Activated effector memory CD4-positive, alpha-beta T cell treated with Interleukin-2 at 50 U/mL for 16 hours (primary cell): ENCODE data around the gene RAB31.
"Not testable (repeated sequence)": the region's sequence is repeated elsewhere in the genome, so short reads cannot be mapped to it uniquely, and the experiment has no call there.

Source experiments
- DNase-seq: peaks from one replicate; pipeline ENCODE4 v3.0.0-alpha.2; 2020

The RAB31 gene

DNA sequence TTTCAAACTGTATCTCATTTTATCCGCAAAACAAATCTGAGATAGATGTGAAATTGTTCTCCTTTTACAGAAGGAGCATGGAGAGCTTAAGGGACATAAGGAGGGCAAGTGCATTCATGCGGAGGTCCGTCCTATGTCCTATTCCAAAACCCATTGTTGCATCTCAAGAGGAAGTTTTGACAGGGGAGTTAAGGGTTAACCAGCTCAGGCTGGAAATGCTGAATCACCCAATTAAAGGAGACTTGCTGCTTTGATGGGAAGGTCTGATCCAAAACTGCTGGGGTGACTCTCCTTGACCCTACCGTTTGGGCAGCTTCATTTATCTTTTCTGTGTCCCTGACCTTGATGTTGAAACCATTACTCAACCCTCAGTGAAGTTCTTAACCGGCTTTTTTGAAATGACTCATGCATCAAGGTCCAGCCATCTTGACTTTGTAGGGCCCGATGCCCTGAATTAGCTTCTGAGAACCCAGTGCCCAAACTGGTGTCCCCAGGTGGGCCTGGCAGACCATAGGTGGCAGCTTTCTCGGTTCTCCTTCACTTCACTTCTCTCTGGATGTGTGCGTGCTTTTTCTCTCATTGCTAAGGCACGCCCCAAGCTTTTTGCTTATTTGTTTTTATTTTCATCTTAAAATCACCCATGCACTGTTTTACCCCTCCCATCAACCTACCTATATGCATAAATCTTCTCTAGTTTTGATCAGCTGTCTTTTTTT is 161.8 kb downstream of the RAB31 start:
- DNase-seq: no peak

DNA sequence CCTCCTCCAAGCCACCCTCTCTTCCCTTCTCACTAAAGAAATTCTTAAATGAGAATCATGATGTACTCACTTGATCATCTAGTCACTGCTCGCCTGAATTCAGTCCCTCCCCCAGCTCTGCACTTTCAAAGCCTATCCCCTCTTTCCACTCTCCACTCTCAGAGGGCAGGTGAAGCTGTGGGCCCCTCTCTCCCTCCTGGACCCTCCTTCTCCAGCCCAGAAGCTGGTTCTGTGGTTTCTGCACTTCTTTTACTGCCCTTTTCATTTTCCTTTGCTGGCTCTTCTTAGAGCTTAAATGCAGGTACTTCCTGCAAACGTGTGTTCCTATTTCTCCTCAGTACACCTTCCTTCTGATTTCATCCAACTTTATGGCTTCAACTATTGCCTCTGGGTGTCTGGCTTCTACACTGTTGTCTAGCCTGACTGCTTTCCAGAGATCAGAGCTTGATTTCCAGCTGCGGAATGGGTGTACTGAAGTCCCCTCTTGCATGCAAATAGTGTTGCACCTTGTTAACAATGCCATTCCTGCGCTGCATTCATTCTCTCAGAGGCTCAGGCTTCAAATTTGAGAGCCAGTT is 162.4 kb downstream of the RAB31 start:
- DNase-seq: no peak

DNA sequence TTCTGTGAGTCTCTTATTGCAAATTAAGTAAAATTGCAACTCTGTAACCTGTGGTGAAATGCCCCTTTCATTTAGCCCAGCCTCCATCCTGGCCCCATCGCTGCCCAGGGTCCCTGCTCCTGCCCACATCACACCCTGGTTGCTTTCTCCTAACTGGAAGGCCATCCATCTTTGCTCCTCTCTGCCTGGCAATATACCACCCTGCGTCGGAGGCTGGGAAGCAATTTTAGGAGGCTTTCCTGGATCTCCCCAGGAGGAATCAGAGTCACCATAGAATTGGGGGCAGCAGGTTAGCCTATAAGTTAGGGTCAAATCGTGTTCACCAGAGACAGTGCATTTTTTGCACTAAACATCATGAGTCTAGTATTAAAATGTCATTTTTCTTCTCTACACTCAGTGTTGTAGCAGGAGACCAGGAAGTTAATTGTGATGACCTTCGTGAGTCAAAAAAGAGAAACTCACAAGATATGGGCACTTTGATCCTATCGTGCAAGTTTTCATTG is 163.2 kb downstream of the RAB31 start:
- no peak for DNase-seq

DNA sequence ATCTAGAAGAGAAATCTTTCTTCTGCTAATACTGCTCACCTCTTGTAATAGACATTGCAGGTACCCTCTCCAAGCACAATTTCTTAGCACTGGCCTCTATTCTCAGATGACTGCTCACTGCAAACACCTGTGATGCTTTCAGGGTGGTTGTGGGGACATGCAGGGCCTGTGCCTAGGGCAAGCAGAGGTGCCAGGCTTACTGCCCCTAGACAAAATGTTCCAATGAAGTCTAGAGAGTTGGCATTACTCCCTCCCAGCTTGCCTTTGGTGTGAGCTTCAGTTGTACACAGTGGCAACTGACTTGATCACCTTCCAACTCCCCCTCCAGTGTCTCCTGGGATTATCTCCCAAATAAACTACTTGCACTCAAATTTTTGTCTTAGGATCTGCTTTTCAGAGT is 164.7 kb downstream of the RAB31 start:
- DNase-seq: no peak

DNA sequence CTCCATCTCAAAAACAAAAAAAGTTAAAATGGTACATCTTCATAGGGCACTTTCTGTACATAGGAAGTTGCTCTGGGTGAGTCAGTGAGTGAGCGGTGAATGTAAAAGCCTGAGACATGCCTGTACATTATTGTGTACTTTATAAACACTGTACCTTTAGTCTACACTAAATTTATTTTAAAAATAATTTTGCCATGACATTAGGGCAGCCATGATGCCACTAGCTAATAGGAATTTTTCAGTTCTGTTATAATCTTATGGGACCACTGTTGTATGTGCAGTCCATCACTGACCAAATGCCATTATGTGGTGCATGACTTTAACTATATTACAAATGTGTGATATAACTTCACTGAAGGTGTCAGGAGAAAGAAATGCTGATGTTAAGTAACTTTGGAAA is 166.6 kb downstream of the RAB31 start:
- no peak for DNase-seq

DNA sequence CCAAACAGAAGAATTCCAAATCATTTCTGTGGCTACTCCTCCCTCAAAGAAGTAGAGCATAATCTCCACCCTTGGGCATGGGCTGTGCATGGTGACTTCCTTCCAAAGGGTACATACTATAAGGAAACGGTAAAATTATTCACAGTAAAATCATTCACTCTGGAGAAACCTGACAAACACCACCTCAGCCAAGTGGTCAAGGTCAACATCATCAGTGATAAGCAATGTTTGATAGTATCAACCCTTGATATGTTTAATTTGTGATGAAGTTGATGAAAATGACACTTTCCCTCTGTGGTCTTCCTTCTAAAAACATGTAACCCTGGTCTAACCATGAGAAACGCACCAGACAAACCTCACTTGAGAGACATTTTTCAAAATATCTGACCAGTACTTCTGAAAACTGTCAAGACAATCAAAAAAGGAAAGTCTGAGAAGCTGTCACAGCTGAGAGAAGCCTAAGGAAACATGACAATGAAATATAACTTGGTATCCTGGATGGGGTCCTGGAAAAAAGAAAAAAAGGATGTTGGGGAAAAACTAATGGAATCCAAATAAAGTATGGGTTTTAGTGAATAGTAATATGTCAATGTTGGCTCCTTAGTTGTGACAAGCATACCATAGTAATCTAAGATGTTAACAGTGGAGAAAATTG is 168.2 kb downstream of the RAB31 start:
- no peak for DNase-seq

DNA sequence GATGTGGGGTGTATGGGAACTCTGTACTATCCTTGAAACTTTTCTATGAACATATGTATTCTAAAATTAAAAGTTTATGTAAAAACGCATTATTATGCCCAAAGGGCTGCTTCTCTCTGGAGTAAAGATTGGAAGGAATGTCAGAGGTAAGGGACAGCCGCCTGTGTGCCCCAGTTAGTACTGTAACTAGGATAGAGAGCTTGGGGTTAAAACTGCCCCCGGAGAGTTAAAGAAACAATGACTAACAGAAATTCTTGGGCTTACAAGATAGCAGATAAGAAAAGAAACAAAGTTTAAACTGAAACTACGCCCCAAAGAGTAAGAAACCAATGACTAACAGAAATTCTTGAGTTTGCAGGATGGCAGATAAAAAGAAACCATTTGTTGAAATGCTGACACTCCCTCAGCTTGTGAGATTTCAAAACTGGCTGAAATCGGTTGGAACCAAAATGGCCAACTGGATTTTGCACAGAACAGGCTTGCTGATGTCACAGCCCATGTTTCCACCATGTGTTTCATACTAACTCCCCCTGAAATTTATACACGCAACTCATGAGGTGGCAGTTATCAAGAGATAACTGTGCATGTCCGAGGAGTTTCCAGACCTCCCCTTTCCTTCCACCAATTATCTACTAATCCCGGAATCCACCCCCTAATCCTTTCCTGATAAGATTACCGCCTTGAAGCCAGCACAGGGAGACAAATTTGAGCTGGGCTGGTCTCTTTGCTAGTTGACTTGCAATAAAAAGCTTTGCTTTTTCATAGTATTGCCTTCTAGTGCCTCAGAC is 169.0 kb downstream of the RAB31 start:
- no peak for DNase-seq

DNA sequence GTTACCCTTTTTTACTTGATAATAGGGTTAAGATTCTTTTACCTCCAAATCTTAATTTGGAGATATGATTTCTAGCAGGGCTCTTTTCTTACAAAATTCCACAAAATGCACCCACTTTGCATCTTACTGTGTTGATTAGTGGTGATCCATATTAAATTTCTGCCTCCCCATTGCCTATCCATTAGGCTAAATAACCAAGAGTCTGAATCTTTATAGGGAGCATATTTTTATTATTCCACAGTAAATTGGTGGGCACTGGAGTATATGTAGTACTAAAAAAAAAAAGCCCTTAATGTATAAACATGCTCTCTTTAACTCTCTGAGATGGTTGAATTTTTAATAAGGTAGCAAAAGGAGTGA is 169.5 kb downstream of the RAB31 start:
- DNase-seq: no peak

DNA sequence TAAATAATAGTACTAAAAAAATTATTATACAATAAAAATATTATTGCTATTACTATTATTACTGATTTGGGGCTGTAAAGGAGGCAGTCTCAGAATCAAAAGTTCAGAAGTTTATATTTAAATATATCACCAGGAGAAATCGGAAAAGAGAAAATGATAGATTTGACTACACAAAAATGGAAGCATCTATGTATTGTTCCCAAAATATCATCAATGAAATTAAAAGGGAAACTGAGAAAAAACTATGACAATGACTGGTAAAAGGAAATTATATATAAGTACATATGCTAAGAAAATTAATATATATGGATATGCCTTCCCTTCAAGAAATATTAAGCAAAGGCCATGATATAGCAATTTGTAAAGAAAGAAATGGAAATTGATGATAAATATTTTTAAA is 170.0 kb downstream of the RAB31 start:
- no peak for DNase-seq

DNA sequence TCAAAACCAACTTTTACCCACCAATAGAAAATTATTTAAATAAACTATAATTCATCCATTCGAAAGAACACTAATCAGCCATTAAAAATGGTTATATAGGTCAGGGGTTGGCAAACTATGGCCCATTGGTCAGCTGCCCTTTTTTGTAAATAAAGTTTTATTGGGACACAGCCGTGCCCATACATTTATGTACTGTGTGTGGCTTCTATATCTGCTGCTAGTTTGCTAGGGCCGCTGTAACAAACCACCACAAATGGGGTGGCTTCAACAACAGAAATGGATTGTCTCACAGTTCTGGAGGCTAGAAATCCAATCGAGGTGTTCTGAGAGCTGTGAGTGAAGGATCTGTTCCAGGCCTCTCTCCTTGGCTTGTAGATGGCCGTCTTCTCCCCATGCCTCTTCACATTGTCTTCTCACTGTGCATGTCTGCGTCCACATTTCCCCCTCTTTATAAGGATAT is 170.7 kb downstream of the RAB31 start:
- DNase-seq: no peak

DNA sequence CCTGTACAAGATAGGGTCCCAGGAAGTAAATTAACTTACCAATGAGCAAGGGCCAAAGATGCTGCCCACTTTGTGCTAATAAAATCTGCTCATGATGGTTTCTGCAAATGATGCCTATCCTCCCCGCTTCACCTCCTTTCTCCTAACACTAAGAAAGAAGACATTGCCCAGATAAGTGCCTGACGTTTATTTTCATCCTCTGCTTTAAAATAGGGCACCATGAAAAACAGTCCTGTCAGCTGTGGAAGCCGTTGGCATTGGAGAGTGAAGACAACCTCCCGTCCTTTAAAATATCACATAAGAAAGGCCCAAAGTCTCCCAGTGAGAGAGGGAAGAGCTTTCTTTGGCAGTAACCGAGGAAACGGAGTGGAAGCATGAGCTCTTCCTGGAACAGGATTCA is 176.0 kb downstream of the RAB31 start:
- no peak for DNase-seq

DNA sequence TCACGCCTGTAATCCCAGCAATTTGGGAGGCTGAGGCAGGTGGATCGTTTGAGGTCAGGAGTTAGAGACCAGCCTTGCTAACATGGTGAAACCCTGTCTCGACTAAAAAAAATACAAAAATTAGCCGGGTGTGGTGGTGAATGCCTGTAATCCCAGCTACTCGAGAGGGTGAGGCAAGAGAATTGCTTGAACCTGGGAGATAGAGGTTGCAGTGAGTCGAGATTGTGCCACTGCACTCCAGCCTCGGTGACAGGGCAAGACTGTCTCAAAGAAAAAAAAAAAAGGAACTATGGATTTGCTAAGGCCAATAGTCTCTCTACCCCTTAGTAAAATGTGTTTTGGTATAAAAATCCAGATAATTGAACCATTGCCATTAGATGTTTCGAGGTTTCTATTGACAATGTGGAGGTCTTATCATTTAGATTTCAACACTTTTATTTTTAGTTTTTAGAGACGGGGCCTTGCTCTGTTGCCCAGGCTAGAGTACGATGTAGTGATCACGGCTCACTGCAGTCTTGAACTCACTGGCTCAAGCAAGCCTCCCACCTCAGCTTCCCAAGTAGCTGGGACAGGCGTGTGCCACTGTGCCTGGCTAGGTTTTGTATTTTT is 176.5 kb downstream of the RAB31 start:
- DNase-seq: no peak

DNA sequence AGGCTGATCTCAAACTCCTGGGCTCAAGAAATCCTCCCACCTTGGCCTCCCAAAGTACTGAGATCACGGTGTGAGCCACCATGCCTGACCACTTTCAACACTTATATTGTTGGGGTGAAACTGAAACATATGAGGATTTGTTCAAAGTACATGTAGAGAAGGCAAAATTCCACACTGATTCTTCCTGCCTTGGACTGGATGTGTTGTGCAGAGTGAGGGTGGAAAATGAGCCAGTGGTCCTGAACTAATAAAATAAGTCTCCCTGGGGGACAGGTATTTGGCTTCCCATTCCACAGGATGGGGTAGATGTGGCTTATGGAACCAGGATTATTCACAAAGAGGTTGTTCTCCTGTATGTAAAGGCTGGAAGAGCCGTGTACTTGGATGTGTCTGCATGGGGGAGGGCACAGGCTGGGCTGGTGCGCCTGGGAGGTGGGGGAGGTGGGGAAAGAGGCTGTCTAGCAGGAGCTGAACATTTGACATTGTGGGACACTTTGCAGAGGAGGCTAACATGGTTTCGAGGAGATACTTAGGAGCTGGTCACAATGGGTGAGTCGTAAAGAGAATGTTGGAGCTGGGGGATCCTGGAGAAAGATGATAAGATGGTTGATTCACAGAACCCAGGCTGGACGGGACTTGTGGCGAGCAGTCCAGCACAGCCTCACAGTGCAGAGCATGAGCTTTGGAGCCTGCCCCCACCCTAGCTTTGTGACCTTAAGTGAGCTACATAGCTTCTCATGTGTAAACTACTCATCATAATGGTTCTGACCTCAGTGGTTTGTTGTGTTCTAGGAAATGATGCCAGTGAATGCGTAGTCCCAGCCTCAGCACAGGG is 177.3 kb downstream of the RAB31 start, which contains the start of gene TXNDC2:
Gene TXNDC2 (plus strand): TSS at position 804 of the 835 bp plus-strand sequence. CDS start 708 bp downstream, outside the sequence.
- DNase-seq: no peak

DNA sequence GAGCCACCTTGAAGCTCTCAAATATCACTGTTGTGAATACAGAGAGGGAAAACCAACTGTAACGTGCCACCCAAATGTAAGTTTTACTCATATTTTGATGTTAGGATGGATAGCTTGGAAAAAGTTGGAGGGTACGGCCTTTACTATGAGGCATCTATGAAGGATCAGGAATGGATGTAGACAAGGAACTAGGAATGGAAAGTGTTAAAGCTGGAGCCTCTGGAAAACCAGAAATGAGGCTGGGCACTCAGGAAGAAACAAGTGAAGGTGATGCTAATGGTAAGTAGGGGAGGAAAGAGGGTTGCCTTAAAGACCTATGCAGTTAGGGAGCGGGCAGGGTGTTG is 177.9 kb downstream of the RAB31 start:
- DNase-seq: no peak

DNA sequence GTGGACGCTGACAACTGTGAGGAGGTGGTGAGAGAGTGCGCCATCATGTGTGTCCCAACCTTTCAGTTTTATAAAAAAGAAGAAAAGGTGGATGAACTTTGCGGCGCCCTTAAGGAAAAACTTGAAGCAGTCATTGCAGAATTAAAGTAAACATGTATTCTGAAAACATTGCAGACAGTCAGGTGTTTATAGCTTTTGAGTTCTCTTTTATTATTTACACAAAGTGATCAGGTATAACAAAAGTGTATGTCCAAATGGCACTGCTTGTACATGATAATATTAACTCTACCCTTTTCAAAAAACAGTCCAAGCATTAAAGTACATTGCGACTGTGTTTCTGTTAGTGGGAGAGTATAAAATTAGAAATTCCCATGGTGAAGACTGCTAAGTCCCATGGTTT is 179.9 kb downstream of the RAB31 start:
- no peak for DNase-seq

DNA sequence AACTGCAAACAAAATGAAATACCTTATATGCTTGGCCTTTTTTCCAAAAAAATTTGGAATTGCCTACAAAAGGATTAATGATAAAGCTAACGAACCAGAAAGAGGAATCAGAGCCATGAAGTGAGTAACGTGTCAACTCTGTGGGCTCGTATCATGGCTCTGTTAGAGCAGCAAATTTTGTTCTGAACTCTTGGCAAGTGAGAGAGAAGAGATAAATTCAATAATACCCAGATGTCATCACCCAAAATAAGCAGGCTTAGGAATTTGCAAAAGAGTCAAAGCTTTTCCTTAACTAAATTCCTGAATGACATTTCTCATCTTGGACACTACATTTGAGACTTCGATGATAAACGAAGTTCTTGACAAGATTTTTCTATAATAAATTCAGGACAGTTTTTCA is 182.1 kb downstream of the RAB31 start:
- DNase-seq: no peak

DNA sequence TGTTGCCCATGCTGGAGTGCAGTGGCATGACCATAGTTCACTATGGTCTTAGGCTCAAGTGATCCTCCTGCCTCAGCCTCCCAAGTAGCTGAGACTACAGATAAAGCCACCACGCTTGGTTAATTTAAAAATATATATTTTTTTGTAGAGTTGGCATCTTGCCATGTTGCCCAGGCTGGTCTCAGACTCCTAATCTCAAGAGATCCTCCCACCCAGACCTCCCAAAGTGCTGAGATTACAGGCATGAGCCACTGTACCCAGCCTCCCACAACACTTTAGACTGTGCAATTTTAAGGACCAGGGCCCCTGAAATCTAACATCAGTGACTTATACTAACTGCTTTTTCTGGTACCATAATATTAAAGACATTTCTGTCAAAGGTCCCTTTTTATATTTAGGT is 182.9 kb downstream of the RAB31 start:
- DNase-seq: no peak

DNA sequence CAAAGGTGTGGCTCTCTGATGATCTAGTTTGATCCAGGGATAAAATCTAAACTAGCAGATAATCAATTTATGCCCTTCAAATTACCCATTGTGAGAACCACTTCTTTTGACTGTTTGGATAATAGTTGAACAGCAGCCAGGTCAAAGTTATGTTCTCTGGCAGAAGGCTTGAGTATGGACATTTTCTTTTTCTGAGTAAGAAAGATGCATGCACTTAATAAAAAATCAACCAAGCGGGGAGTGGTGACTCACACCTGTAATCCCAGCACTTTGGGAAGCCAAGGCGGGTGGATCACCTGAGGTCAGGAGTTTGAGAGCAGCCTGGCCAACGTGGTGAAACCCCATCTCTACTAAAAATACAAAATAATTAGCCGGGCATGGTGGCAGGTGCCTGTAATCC is 183.4 kb downstream of the RAB31 start:
- DNase-seq: not testable (repeated sequence)

DNA sequence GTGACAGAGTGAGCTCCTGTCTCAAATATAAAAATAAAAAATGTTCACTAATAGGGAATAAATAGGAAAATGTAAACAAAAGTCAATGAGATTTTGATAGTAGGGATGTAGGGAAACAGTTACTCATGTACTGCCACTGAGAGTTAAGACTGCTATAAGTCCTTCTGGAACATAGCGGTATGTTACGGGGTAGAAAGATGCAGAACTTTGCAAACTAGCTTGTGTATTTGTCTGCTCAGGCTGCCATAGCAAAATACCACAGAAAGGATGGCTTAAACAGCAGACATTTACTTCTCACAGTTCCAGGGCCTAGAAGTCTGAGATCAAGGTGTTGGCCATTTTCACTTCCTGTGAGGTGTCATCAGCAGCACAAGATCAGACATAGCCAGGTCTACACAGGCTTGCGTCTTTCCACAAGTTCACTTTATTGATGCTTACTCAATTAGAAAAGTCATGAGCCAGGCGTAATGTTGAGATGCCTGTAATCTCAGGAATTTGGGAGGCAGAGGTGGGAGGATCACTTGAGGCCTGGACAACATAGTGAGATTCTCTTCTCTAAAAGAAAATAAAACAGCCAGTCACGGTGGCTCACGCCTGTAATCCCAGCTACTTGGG is 186.5 kb downstream of the RAB31 start:
- no peak for DNase-seq

DNA sequence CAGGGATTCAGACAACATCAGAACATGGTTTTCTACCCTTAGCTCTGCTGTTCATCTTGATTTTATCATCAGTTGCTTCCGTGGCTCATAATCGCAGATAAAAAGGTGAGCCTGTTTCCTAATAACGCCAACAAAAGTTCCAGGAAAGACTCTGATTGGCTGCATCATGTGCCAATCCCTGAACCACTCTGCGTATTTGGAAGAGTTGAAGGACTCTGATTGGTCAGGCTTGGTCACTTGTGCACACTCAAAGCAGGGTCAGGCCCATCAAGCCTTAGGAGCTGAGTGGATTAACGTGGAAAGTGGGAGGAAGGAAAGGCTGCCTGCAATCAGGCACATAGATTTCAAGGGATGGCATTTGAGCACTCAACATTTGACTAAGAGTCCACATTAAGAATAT is 189.0 kb downstream of the RAB31 start:
- no peak for DNase-seq

DNA sequence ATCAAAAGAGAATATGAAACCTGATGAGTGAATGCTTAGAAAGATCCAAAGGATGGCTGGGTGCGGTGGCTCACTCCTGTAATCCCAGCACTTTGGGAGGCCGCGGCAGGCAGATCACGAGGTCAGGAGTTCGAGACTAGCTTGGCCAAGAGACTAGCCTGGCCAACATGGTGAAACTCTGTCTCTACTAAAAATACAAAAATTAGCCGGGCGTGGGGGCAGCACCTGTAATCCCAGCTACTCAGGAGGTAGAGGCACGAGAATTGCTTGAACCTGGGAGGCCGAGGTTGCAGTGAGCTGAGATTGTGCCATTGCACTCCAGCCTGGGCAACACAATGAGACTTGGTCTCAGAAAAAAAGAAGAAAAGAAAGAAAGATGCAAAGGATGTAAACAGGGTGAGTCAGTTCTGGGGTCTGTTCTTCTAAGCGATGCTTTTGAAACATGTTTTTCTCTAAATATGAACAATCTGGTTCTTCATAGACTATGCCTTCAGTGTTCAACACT is 189.7 kb downstream of the RAB31 start:
- not testable (repeated sequence) for DNase-seq
